HT-29 (cell line): Measurements from ENCODE around the gene P3H2. TPM values are rescaled to one million over a fixed set of nuclear protein-coding genes. Genes with fewer than 3 reads are reported as not detected.
A peak's percentile ranks its signal among the peaks of the same experiment; 100 is the strongest.

Experiments
- DNase-seq: peaks from one replicate; pipeline ENCODE4 v3.0.0-alpha.2; 2015; ENCODE audit warnings: low spot score
- total RNA-seq: library from RNA; depleted of rRNA; stranded (reverse); fragments of >200 nt; shearing (Covaris generic); gene quantifications from 2 replicates; pipeline ENCODE4 v1.2.3, GENCODE V29; 2014

P3H2 gene
- total RNA-seq, 1 experiment from 2014 or later = 1.1 TPM

GRCh38 chr3:190017521-190018288, 103.0 kb downstream of the P3H2 start:
- peak; percentile 74 for DNase-seq

GRCh38 chr3:190016966-190017365, 103.7 kb downstream of the P3H2 start:
- no peak for DNase-seq

GRCh38 chr3:190014940-190015339, 105.8 kb downstream of the P3H2 start:
- no peak for DNase-seq

- no peak for DNase-seq
Observed at GRCh38 chr3:190013943-190014924, 106.5 kb downstream of the P3H2 start.

DNA sequence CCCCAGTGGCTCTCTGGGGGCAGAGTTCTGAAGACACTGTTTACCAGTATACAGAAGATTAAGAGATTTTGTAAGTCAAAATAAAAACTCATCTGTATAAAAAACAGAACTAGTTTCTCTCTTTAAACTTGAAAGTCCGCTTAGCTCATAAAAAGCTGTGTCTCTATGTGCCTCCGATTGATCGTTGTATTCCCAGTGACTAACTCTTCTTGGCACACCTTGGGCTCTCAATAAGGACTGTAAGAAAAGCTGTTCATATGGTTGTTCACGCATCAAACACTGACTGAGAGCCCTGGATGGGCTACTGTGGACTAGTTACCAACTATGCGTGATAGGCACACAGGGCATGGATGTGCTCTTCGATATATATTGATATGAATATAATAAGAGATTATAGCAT, 107.9 kb downstream of the P3H2 start:
- peak; percentile 72 for DNase-seq

GRCh38 chr3:190012314-190012782, 108.3 kb downstream of the P3H2 start:
- DNase-seq = peak; percentile 79

DNA sequence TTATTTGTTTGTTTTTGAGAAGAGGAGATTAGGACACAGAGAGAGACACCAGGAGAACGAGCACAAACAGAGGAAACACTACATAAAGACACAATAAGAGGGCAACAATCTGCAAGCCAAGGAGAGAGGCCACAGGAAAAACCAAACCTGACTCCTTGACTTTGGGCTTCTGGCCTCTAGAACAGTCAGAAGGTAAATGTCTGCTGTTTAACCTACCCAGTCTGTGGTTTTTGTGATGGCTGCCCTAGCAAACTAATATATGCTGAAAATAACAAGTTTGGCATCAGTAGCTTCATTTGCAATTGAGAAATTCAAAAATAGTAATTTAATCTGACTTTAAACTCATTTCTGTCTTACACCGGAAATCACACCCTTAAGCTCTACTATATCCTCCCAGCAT, 110.2 kb downstream of the P3H2 start:
- DNase-seq = no peak

DNA sequence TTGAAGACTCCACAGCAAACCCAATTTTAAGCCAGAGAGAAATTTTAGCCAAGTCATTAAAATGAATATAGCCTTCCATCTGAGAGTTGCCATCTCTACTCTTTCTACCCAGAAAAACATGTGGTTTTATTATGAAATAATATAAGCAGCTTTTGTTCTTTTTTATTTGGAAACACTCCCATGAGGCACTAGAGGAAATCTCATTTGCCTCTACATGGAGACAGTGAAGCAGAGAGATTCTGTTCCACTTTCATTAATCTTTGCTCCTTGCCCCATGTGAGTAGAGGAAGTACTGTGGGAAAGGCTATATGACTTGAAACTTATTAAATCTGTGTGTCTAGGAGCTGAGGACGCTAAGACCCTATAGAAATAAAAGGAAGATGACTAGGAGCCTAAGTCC, 111.1 kb downstream of the P3H2 start:
- no peak for DNase-seq

DNA sequence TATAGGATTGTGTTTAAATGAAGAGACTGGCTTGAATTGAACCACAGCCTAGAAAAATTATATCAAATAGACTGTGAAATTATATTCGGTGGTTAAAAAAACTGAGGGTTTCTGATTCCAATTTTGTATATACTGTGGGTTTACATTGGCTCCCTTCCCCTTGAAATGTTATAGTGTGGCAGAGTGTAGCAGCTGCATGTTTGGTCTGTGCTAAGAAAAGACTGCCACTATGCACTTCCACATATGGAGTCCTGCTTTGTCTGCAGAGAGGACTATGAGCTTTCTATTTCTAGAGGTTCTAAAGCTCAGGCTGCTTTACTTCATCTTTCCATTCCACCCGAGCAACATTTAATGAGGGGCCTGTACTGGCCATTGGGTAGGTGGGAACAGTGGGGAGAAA, 112.3 kb downstream of the P3H2 start:
- DNase-seq = no peak

DNA sequence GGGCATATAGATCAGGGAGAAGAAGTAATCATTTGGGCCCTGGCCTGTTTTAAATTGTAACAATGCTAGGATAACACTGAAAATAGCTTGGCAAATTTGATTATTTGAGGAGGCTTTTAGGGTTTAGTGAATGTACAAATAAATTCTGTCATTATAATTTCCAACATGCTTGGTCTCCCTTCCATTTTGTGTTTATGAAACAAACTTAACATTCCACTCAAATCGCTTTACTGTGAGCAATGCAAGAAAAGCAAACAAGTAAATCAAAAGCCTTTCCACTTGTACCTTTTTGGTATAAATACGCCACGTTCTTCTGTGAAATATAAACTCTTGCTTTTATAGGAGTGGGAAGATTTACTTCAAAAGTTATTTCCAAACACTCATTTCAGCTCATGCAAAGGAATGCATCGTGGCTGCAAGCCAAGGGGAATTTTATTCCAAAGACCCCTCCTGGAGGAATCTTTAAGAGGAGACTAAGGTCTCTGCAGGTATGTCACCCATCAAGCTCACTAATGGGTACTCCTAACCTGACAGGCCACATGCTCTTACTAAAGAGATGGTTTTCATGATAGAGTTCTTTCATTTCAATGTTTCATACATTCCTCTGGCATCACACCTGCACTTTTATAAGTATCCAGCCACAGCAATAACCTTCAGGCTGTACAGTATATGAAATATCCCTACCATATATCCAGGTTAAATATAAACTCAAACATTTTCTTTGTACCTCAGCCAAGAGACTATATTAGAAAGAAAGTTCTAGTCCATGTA, 115.2 kb downstream of the P3H2 start:
- DNase-seq = no peak

- DNase-seq = no peak
Observed at GRCh38 chr3:190004656-190005055, 116.0 kb downstream of the P3H2 start.

GRCh38 chr3:190003681-190004123, 117.0 kb downstream of the P3H2 start:
- no peak for DNase-seq

GRCh38 chr3:190003068-190003467, 117.6 kb downstream of the P3H2 start:
- DNase-seq = no peak

GRCh38 chr3:190001426-190001825, 119.3 kb downstream of the P3H2 start:
- DNase-seq = no peak

GRCh38 chr3:190000861-190001196, 119.9 kb downstream of the P3H2 start:
- DNase-seq = no peak

DNA sequence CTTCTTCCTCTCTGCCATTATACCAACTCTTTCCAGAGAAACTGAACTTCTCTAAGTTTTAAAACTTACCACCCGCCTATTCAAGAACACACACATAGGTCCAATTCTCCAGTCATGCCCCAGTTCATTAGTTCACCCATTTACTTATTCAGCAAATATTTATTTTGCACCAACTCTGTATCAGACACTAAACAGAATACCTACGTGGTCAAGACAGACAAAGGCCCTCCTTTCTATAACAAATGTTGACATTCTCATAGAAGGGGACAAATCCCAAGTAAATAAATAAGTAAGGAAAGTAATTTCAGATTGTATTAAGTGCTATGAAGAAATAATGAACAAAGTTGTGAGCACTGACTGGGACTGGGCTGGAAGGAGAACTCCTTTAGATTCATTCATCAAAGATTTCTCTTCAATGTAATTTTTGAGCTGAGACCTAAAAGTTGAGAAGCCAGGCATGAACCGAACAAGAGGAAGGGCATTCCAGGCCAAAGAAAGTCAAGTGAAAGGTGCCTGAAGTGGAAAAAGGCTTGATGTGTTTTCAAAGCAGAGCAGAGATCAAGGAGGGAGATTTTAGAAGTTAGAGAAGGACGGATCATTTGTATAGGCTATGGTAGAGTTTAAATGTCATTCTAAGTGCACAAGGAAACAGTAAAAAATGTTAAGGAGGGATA, 120.4 kb downstream of the P3H2 start:
- no peak for DNase-seq

- no peak for DNase-seq
Observed at GRCh38 chr3:189999718-190000117, 121.0 kb downstream of the P3H2 start.

GRCh38 chr3:189995129-189995528, 125.6 kb downstream of the P3H2 start:
- DNase-seq = no peak

DNA sequence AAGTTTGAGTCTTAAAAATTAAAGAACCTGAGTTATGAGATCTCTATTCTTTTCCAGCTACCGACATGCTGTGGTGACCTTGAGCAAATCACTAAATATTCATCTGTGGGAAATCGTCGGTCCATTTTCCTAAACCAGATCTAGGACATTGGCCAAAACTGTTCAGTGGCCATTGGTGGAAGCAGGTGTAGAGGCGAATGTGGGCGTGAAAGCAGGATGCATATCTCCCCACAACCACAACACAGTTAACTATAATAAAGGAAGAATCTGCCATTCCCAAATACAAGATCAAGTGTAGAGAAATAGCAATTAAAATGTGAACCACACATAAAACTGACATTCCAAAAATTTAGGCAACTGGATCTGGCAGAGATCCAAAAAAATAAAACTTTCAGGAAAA, 129.9 kb downstream of the P3H2 start:
- no peak for DNase-seq

DNA sequence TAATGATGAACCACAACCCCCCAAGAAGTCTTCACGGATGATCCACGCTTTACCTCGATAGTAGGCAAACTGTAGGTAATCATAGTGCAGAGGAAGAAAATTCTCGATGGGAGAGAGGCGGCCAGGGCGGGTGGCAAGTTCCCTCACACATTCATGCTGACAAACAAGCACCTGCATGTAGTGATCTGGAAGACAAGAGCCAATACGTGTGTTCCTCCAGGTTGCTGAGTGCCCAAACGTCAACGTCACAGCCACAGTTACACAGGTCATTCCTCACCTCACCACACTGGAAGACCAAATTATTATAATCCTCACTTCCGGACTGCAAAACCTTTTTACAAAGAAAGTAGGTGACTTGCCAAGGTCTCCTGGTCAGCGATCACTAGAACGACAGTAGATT, 131.8 kb downstream of the P3H2 start:
- no peak for DNase-seq

DNA sequence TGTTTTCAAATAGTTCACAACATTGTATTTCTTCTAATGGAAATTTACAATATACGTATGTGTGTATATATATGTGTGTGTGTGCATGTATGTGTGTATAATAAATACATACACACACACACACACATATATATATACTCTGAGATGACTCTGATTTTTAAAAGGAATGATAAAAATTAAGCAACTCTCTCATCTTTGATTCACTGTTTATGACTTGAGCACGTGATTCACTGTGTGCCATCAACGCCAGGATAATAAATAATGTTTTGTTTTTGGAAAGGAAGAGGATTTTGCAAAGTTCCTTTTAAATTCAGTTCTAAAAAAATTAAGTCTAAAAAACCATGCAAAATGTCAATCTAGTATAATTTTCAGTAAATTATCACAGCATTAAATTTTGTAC, 132.4 kb downstream of the P3H2 start:
- DNase-seq = no peak
